ENCODE measurements around the gene DNAH7. TPM values are rescaled to one million over a fixed set of nuclear protein-coding genes. Genes with fewer than 3 reads are reported as not detected.

Gene DNAH7
- total and polyA plus RNA-seq, 9 of the 15 experiments (the other 6 are each of a cell fraction or from before 2014, with no cell fraction given): 0.03 to 0.42 (median 0.18) TPM

DNA sequence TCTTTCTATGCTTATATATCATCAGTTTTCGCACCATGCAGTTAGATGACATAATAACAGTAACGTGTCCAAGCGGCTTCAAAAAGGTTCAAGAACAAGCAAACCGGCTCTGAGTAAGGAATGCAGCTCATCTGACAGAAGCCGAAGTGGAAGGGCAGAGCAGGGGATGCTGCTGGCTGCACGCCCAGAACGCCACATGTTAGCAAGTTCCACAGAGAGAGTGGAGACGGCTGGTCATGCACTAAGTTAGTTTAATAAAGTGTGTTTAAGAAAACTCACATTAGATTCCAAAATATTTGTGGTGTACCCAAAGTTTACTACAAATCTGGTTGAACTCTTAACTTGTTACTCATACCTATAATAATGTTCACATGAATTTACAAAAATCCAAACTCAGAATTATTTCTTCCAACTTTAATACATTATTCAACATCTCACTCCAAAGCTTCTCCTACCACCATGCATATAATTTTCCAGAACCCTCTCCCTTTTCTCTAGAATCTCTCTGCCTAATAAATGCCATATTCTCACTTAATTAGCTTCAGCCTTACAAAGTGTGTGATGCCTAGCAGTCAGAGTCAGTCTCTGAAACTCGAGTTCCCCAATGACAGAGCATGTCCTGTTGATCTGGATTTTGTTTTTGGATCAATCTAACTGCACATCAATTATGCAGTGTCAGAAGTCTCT lies 170.0 kb downstream of the DNAH7 start:
- in situ Hi-C loops (cut with MboI) (no loop called here), intact Hi-C loops (cut with micrococcal nuclease) (no loop called here)
- Histone ChIP-seq H3K4me2 (ENCODE audit: insufficient read depth, low read length) (no peak overlapping the region), H2AFZ (ENCODE audit: low read depth, low read length) (peak overlapping the region; percentile 14; the same call in 1 of the 2 replicates), H3K9me1 (ENCODE audit: control insufficient read depth, insufficient read depth, low read length) (no peaks in the 10 kb centered on the region), H3K9ac (ENCODE audit: insufficient read depth in 1 of 2, low read depth in 2 of 2, low read length in 2 of 2) (no peak overlapping the region), H3K27me3 (ENCODE audit: control insufficient read depth in 2 of 2, insufficient read depth in 2 of 2, low read length in 2 of 2) (no peaks in the 10 kb centered on the region; a peak in 1 of 5 replicates), H3K36me3 (ENCODE audit: control insufficient read depth, insufficient read depth, low read length) (no peaks in the 10 kb centered on the region), H3K9me3 (replicated peaks; ENCODE audit: control insufficient read depth, insufficient read depth, low read depth, low read length) (no peaks in the 10 kb centered on the region), H3K4me3 (no peak overlapping the region), H4K20me1 (replicated peaks; ENCODE audit: control insufficient read depth, insufficient read depth, low read length) (no peaks in the 10 kb centered on the region), H3K4me1 (replicated peaks in 1 of 2; ENCODE audit: control insufficient read depth in 2 of 2, insufficient read depth in 2 of 2, low read length in 2 of 2) (no peaks in the 10 kb centered on the region), H3K79me2 (ENCODE audit: control insufficient read depth, insufficient read depth, low read length) (no peaks in the 10 kb centered on the region), H3K27ac (ENCODE audit: extremely low read depth, low read depth, low read length) (no peak overlapping the region)
- no TSS peak for BruUV-seq (replicated peaks)
- ATAC-seq (peak; percentile 47; the same call in 1 of the 3 replicates), DNase-seq (ENCODE audit: extremely low read depth in 1 of 4, low spot score in 3 of 4) (peak in 2 of 4 experiments; percentile 11 to 53), FAIRE-seq (no peak)
- WGBS (ENCODE audit: insufficient coverage, low coverage, missing lambda C conversion rate): 5% methylated on average over 9 of the region's 9 CpGs
- POLR2A ChIA-PET: no interaction called here
- CTCF ChIA-PET (ENCODE audit: low intra/inter-chr PET ratio): no interaction called here
- no peak for TF ChIP-seq POLR2B (IDR thresholded peaks at IDR 0.05; ENCODE audit: low read depth, partially characterized antibody)
- TF ChIP-seq ZNF740 (CRISPR knock-in tag; IDR thresholded peaks at IDR 0.05): no peak
- no peak for TF ChIP-seq ZNF740 (tag; IDR thresholded peaks at IDR 0.05)
- no peak for TF ChIP-seq MAZ (CRISPR knock-in tag; conservative IDR thresholded peaks at IDR 0.05 in 1 of 2, IDR thresholded peaks at IDR 0.05 in 1 of 2)
- no peak for TF ChIP-seq ZFP36 (IDR thresholded peaks at IDR 0.05; ENCODE audit: low read depth, low read length, partially characterized antibody)
- TF ChIP-seq TCF7 (IDR thresholded peaks at IDR 0.05; ENCODE audit: borderline replicate concordance): no peak
- TF ChIP-seq, protein P1, sequence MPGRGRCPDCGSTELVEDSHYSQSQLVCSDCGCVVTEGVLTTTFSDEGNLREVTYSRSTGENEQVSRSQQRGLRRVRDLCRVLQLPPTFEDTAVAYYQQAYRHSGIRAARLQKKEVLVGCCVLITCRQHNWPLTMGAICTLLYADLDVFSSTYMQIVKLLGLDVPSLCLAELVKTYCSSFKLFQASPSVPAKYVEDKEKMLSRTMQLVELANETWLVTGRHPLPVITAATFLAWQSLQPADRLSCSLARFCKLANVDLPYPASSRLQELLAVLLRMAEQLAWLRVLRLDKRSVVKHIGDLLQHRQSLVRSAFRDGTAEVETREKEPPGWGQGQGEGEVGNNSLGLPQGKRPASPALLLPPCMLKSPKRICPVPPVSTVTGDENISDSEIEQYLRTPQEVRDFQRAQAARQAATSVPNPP (IDR thresholded peaks at IDR 0.05; ENCODE audit: borderline replicate concordance, insufficient read depth, insufficient read length): no peak
- TF ChIP-seq FOXA1 (IDR thresholded peaks at IDR 0.05; ENCODE audit: borderline replicate concordance): no peak
- no peak for TF ChIP-seq HEY1 (CRISPR knock-in tag; IDR thresholded peaks at IDR 0.05; ENCODE audit: borderline replicate concordance)
- TF ChIP-seq PBX2 (CRISPR knock-in tag; IDR thresholded peaks at IDR 0.05; ENCODE audit: low read depth): no peak
- TF ChIP-seq PBX2 (tag; conservative IDR thresholded peaks at IDR 0.05; ENCODE audit: low read depth): no peak

All from K562 (cell line).